Adrenal gland (tissue), 5 donors: Measurements from ENCODE around the gene SPPL3.

Source experiments
- POLR2A ChIP-seq, 2 donors: fragments of 450-650 bp; IDR thresholded peaks; one replicate each; pipeline ENCODE4 v1.6.1; 2017; ENCODE audit warnings: antibody characterized with exemption in 2 of 2, mild to moderate bottlenecking in 2 of 2, moderate library complexity in 1 of 2
- TF ChIP-seq, protein P1 (sequence below), 6 experiments: fragments of 450-650 bp in 4 of 6; fragments of 200-600 bp in 2 of 6; sonication (generic) in 1 of 6; IDR thresholded peaks; 1 replicate in 5 of 6; 2 replicates in 1 of 6; pipeline versions ENCODE4 v1.5.1 to v1.8.0; 2016 to 2021; ENCODE audit warnings: antibody characterized with exemption in 6 of 6, mild to moderate bottlenecking in 2 of 6, moderate library complexity in 1 of 6
- donor health status: DM: no; HTN: no; CAD: no.

DNA sequence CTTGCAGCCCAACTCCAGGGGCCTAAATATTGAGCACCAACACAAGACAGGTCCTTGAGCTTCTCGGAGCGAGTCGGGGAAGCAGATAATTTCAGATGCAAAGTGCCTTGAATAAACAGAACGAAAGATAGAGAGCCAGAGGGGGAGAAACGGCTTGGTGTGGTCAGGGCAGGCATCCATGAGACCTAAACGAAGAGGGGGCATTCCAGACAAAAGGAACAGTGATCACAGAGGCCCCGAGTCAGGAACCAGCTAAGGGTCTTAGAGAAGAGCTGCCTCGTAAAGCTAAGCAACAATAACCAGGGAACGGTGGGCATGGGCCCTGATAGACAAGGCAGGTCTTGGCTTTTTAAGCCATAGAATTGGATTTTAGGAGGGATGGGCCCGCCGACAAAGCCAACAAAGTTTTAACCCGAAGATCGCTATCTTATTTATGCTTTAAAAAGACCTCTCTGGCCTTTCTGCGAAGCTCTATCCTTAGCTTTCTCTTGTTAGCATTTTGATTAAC lies 179.0 kb downstream of the SPPL3 start:
- TF ChIP-seq, protein P1, sequence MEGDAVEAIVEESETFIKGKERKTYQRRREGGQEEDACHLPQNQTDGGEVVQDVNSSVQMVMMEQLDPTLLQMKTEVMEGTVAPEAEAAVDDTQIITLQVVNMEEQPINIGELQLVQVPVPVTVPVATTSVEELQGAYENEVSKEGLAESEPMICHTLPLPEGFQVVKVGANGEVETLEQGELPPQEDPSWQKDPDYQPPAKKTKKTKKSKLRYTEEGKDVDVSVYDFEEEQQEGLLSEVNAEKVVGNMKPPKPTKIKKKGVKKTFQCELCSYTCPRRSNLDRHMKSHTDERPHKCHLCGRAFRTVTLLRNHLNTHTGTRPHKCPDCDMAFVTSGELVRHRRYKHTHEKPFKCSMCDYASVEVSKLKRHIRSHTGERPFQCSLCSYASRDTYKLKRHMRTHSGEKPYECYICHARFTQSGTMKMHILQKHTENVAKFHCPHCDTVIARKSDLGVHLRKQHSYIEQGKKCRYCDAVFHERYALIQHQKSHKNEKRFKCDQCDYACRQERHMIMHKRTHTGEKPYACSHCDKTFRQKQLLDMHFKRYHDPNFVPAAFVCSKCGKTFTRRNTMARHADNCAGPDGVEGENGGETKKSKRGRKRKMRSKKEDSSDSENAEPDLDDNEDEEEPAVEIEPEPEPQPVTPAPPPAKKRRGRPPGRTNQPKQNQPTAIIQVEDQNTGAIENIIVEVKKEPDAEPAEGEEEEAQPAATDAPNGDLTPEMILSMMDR (IDR thresholded peaks at IDR 0.05) = no peak
- TF ChIP-seq POLR2A (IDR thresholded peaks at IDR 0.05) = no peak
